Fibroblast of skin of scalp (primary cell): ENCODE measurements around the gene AADAC.
"Not testable (repeated sequence)": the region's sequence is repeated elsewhere in the genome, so short reads cannot be mapped to it uniquely, and the experiment has no call there.

ENCODE experiments used
- DNase-seq: peaks from one replicate; pipeline ENCODE4 v3.0.0-alpha.2; 2013

The AADAC gene

GRCh38 chr3:151798466-151798865 is 15.4 kb upstream of the AADAC start:
- DNase-seq, result peak; percentile 52

GRCh38 chr3:151800431-151800830 is 13.5 kb upstream of the AADAC start:
- no peak for DNase-seq

- DNase-seq, result no peak
Observed at GRCh38 chr3:151804267-151804666, 9.6 kb upstream of the AADAC start.

GRCh38 chr3:151806838-151807237 is 7.1 kb upstream of the AADAC start:
- no peak for DNase-seq

- DNase-seq, result not testable (repeated sequence)
Observed at GRCh38 chr3:151808926-151809325, 5.0 kb upstream of the AADAC start.

- DNase-seq, result no peak
Observed at GRCh38 chr3:151811474-151811873, 2.4 kb upstream of the AADAC start.

GRCh38 chr3:151814588-151814987 is 672 bp downstream of the AADAC start:
- no peak for DNase-seq

- DNase-seq, result peak; percentile 41
Observed at GRCh38 chr3:151816091-151816604, 2.2 kb downstream of the AADAC start.

- no peak for DNase-seq
Observed at GRCh38 chr3:151817473-151817872, 3.6 kb downstream of the AADAC start.

- no peak for DNase-seq
Observed at GRCh38 chr3:151818361-151818760, 4.4 kb downstream of the AADAC start.

GRCh38 chr3:151819910-151820309 is 6.0 kb downstream of the AADAC start:
- DNase-seq, result no peak

- no peak for DNase-seq
Observed at GRCh38 chr3:151827816-151828215, 13.9 kb downstream of the AADAC start.

GRCh38 chr3:151835751-151836525 is 22.0 kb downstream of the AADAC start:
- peak; percentile 29 for DNase-seq

- DNase-seq, result peak; percentile 87
Observed at GRCh38 chr3:151837057-151837456, 23.1 kb downstream of the AADAC start.

GRCh38 chr3:151838574-151839312 is 24.8 kb downstream of the AADAC start:
- peak; percentile 84 for DNase-seq

GRCh38 chr3:151839313-151839631 is 25.4 kb downstream of the AADAC start:
- DNase-seq, result no peak

- DNase-seq, result peak; percentile 38
Observed at GRCh38 chr3:151841801-151842200, 27.9 kb downstream of the AADAC start.

GRCh38 chr3:151843275-151843674 is 29.4 kb downstream of the AADAC start:
- DNase-seq, result no peak

GRCh38 chr3:151845306-151845905 is 31.5 kb downstream of the AADAC start:
- DNase-seq, result no peak

GRCh38 chr3:151850065-151850464 is 36.1 kb downstream of the AADAC start:
- not testable (repeated sequence) for DNase-seq

- no peak for DNase-seq
Observed at GRCh38 chr3:151852074-151852811, 38.3 kb downstream of the AADAC start.

GRCh38 chr3:151856118-151856517 is 42.2 kb downstream of the AADAC start:
- DNase-seq, result no peak

- no peak for DNase-seq
Observed at GRCh38 chr3:151856641-151857040, 42.7 kb downstream of the AADAC start.
